Central memory CD8-positive, alpha-beta T cell (primary cell): Measurements from ENCODE around the gene AVL9.

Experiments used
- ATAC-seq: fragments of 150-1000 bp; cut with Tn5 transposase; replicated peaks from 2 replicates; pipeline ENCODE4 v1.10.0; 2022; ENCODE audit warnings: mild to moderate bottlenecking, moderate FRiP score, moderate number of reproducible peaks; ENCODE audit not compliant: poor library complexity, severe bottlenecking; ENCODE audit errors: extremely low read depth
- DNase-seq, 2 donors: peaks; one replicate each; pipeline ENCODE4 v3.0.0; 2021; ENCODE audit warnings: low spot score in 2 of 2
- H3K27ac Mint-ChIP-seq: one replicate; pipeline ENCODE4 v1.8.0; 2022; ENCODE audit warnings: low read depth, mild to moderate bottlenecking, moderate library complexity, mixed read lengths
- H3K27me3 Mint-ChIP-seq: one replicate; pipeline ENCODE4 v1.8.0; 2022; ENCODE audit warnings: mixed read lengths
- H3K36me3 Mint-ChIP-seq: one replicate; pipeline ENCODE4 v1.8.0; 2022; ENCODE audit warnings: mild to moderate bottlenecking, moderate library complexity, mixed read lengths; ENCODE audit not compliant: insufficient read depth
- H3K4me1 Mint-ChIP-seq: one replicate; pipeline ENCODE4 v1.8.0; 2022; ENCODE audit warnings: mixed read lengths
- H3K4me3 Mint-ChIP-seq: one replicate; pipeline ENCODE4 v1.8.0; 2022; ENCODE audit warnings: mild to moderate bottlenecking, moderate library complexity, mixed read lengths
- H3K9me3 Mint-ChIP-seq: one replicate; pipeline ENCODE4 v1.8.0; 2022; ENCODE audit warnings: mixed read lengths

Gene AVL9

DNA sequence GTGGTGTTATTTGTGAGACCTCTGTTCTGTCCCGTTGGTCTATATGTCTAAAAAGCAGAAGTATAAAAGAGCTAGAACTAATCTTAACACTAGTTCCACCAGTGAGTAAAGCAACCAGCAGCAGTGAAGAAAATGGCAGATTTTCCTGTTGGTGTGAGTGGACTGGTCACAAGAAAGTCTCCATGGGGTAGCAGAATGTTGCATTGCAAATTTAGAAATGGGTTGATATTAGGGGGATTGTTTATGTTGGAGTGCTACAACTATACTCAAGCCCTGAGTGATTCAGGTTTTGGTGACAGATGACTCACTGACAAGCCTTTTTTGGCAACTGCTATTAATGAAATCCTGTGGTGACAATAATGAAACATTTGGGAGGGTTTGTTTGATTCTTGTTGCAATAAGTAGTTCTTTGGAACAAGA is 5.6 kb downstream of the AVL9 start:
- Mint-ChIP-seq H3K27ac (no peak overlapping the region), H3K4me3 (peak overlapping the region; percentile 31), H3K27me3 (no peaks in the 10 kb centered on the region), H3K9me3 (no peaks in the 10 kb centered on the region), H3K36me3 (peaks cover 8% of the 10 kb centered on the region), H3K4me1 (peaks cover 48% of the 10 kb centered on the region)
- no peak for DNase-seq
- no peak for ATAC-seq

DNA sequence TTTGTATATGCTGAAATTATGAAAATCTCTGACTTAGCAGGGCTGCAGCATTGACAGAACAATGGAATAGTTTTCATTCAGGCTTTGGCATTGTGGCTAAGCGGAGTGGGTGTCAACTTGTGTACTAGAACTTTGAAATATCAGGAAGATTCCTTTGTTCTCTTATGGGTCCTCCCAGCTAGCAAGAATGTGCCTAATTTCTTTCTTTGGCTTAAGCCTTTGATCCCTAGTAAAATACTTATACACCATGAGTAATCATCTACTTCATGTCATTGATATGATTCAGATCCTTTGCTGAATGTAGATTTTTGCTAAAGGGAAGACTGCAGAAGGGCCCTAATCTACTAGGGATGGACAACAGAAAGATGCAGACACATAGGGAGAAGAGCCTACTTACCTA is 6.2 kb downstream of the AVL9 start:
- peak overlapping the region; percentile 19 for H3K27ac Mint-ChIP-seq
- H3K27me3 Mint-ChIP-seq: no peaks in the 10 kb centered on the region
- ATAC-seq (no peak), DNase-seq (no peak)
- H3K36me3 Mint-ChIP-seq: peaks cover 7% of the 10 kb centered on the region
- H3K4me3 Mint-ChIP-seq: no peak overlapping the region
- no peaks in the 10 kb centered on the region for H3K9me3 Mint-ChIP-seq
- H3K4me1 Mint-ChIP-seq: peaks cover 46% of the 10 kb centered on the region

DNA sequence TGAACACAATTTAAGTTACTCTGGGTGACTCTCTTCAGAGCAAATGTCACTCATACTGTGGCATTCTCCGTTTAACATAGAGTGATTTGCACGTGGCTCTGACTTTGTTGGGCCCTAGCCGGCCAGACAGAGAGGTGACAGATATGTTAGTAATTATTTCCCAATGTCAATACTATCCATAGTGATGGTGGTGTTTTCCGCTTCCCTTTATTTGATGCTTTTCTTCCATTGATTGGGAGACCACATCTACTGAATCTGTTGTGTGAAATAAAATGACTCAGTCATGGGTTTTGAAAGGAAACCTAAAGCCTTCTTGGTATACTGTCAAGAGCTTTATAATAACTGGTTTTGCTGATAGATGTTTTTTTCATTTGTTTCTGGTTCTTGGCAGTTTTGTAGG is 7.4 kb downstream of the AVL9 start:
- Mint-ChIP-seq H3K4me3 (peak overlapping the region; percentile 16), H3K27ac (no peak overlapping the region), H3K27me3 (no peaks in the 10 kb centered on the region), H3K4me1 (peaks cover 44% of the 10 kb centered on the region), H3K9me3 (no peaks in the 10 kb centered on the region), H3K36me3 (peaks cover 7% of the 10 kb centered on the region)
- DNase-seq: no peak
- no peak for ATAC-seq

DNA sequence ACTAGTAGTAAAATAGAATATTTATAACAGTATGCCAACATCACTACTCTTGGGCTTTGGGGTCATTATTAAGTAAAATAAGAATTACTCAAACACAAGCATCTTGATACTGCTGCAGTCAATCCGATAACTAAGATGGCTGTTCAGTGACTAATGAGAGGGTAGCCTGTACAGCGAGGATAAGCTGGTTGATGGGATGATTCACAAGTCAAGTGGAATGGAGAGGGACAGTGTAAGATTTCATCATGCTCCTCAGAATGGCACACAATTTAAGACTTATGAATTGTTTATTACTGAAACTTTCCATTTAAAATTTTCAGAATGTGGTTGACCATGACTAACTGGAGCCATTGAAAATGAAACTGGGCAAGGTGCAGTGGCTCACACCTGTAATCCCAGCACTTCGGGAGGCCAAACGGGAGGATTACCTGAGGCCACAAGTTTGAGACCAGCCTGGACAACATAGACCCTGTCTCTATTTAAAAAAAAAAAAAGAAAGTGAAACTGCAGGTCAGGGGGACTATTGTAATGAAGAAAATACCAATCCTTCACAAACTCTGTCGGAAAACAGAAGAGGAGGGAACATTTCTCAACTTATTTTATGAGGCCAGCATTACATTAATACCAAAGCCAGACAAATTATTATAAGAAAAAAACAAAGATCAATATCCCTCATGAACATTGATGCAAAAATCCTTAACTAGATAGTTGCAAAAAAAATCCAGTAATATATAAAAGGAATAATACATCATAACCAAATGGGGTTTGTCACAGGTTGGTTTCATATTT is 11.2 kb downstream of the AVL9 start:
- Mint-ChIP-seq H3K4me3 (no peak overlapping the region), H3K27ac (peak overlapping the region; percentile 19), H3K27me3 (no peaks in the 10 kb centered on the region), H3K9me3 (no peaks in the 10 kb centered on the region), H3K4me1 (peaks cover 53% of the 10 kb centered on the region), H3K36me3 (peaks cover 5% of the 10 kb centered on the region)
- ATAC-seq (no peak), DNase-seq (no peak)

DNA sequence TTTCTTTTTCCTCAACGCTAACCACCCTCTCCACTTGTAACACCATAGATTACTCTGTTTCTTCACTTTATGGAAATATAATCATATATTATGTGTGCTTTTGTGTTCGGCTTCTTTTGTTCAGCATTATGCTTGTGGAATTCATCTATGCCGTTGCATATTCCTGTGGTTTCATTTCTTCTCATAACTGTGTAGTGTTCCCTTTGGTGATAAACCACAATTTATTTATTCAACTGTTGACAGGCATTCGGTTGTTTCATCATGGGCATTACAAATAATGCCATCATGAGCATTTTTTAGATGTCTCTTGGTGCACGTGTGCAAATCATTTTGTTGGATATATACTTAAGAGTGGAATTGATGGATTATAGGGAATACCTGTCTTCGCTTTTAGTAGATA is 12.1 kb downstream of the AVL9 start:
- DNase-seq (no peak), ATAC-seq (no peak)
- Mint-ChIP-seq H3K27me3 (no peaks in the 10 kb centered on the region), H3K9me3 (no peaks in the 10 kb centered on the region), H3K27ac (no peak overlapping the region), H3K4me3 (no peak overlapping the region), H3K36me3 (peaks cover 5% of the 10 kb centered on the region), H3K4me1 (peaks cover 58% of the 10 kb centered on the region)

DNA sequence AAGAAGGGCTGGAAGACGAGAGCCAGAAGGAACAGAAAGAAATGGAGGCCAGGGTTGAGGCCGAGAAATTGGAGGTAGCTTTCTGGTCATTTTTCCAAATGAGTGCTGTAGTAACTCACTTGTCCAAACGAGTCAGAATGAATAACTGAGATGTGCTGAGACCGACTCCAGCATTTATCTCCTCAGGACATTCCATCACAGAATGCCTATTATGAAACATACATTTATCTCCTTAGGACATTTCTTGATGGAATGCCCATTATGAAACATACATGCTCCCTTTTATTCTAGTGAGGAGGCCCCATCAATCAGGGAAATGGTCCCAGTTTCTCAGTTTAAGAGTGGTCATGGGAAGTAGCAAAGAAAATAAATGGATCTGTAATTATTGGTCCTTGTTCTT is 16.5 kb downstream of the AVL9 start:
- Mint-ChIP-seq H3K4me3 (no peak overlapping the region), H3K27ac (peak overlapping the region; percentile 35), H3K4me1 (peaks cover 84% of the 10 kb centered on the region), H3K27me3 (no peaks in the 10 kb centered on the region), H3K36me3 (peaks cover 2% of the 10 kb centered on the region), H3K9me3 (no peaks in the 10 kb centered on the region)
- ATAC-seq (no peak), DNase-seq (no peak)

DNA sequence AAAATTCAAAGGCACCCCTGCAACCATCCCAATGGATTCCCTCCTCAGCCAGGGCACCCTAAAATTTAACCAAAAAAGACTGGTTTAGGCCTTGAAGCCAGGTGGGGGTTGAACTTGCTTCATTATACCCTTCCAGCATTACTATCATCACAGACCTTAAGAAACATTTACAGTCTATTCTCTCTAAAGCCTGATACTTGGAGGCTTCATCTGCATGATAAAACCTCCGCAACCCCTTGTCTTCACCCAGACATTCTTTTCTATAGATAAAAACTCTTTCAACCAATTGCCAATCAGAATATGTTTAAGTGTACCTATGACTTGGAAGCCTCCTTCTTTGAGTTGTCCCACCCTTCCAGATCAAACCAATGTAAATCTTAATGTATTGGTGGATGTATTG is 17.9 kb downstream of the AVL9 start:
- no peak overlapping the region for H3K27ac Mint-ChIP-seq
- no peaks in the 10 kb centered on the region for H3K27me3 Mint-ChIP-seq
- H3K4me1 Mint-ChIP-seq: peaks cover 76% of the 10 kb centered on the region
- no peak for ATAC-seq
- no peak overlapping the region for H3K4me3 Mint-ChIP-seq
- no peaks in the 10 kb centered on the region for H3K9me3 Mint-ChIP-seq
- H3K36me3 Mint-ChIP-seq: peaks cover 2% of the 10 kb centered on the region
- no peak for DNase-seq

DNA sequence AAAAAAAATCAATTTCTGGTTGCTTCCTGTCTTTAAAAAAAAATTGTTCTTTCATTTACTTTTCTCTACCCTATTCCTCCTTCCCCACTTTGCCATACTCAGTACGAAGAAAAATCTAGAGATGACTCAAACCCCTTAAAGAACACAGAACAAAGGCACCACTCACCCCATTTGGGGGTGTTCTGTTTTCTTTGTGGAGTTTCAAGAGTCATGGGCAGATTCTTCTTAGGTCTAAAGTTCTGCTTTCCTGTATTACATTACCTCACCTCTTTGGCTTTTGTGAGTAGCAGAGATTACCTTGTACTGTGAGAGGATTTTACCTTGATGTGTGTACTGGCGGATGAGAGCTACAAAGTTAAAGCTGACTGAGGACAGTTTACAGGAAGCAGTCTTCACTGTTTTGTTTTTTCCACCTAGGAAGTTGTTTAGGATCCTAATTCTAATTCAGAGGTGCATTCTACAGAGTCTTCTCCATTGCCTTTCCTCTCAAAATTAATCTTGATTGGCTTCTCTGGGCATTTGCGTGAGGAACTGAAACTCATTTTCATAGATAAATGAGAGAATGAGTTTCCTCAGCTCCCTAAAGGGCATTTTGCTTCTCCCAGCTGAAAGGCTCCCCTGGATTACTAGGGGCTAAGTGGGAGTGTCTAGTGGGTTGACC is 20.7 kb downstream of the AVL9 start:
- Mint-ChIP-seq H3K4me1 (peaks cover 62% of the 10 kb centered on the region), H3K27me3 (no peaks in the 10 kb centered on the region), H3K27ac (peak overlapping the region; percentile 50), H3K4me3 (no peak overlapping the region), H3K36me3 (peaks cover 1% of the 10 kb centered on the region), H3K9me3 (no peaks in the 10 kb centered on the region)
- DNase-seq: no peak
- ATAC-seq: no peak

DNA sequence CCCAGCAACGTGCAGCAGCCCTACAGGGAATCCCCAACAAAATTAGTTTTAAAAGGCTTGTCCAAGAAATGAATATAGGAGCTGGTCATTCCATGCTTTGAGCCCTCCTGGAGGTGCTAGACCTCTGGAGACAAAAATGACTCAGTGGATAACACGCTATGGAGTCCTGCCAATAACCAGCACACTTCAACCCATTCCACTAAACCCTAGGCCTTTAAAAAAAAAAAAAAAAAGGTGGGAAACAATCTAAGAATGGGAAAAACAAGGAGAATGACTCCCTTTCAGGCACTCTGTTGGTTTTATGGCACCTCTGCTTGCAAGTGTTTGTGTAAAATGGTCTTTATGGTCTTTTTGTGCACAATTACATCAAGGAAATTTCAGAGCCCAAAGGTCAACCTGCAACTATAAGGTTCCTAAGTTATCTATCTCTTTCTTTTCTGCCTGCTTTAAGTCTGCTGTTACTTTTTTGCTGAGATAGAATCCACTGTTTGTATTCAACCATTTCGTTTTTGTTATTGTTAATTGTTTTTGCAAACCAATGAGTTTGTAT is 21.3 kb downstream of the AVL9 start:
- no peaks in the 10 kb centered on the region for H3K9me3 Mint-ChIP-seq
- H3K27ac Mint-ChIP-seq: peak overlapping the region; percentile 41
- H3K27me3 Mint-ChIP-seq: no peaks in the 10 kb centered on the region
- ATAC-seq (no peak), DNase-seq (no peak)
- H3K36me3 Mint-ChIP-seq: peaks cover 1% of the 10 kb centered on the region
- H3K4me1 Mint-ChIP-seq: peaks cover 61% of the 10 kb centered on the region
- no peak overlapping the region for H3K4me3 Mint-ChIP-seq

DNA sequence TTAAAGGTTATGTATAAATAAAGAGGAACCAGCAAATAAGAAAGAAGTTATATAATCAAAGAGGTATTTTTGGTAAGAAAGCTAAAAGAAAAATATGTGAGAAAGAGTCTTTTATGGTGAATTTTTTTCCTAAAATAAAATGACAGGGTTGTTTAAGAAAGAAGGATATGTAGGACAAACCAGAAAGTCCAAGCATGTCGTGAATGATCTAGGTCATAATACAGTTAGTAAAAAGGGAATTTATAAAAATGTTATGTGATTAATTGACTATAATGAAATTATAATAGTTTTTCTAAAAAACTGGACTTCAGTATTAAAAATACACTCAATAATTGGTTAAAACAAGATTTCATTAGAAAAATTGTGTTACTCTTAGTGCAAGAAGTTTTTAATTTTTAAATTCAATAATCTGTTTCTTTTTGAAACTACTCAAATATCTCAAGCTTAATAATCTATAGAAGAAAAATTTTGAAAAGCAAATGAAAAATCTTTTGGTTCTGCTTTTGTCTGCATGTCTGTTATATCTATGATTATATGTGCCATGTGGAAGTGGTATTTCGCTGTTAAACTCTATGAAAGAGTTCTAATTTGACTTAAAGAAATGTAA is 23.3 kb downstream of the AVL9 start:
- no peak for ATAC-seq
- H3K36me3 Mint-ChIP-seq: peaks cover 1% of the 10 kb centered on the region
- peaks cover 52% of the 10 kb centered on the region for H3K4me1 Mint-ChIP-seq
- H3K27ac Mint-ChIP-seq: no peak overlapping the region
- no peaks in the 10 kb centered on the region for H3K27me3 Mint-ChIP-seq
- no peak for DNase-seq
- H3K9me3 Mint-ChIP-seq: no peaks in the 10 kb centered on the region
- no peak overlapping the region for H3K4me3 Mint-ChIP-seq

DNA sequence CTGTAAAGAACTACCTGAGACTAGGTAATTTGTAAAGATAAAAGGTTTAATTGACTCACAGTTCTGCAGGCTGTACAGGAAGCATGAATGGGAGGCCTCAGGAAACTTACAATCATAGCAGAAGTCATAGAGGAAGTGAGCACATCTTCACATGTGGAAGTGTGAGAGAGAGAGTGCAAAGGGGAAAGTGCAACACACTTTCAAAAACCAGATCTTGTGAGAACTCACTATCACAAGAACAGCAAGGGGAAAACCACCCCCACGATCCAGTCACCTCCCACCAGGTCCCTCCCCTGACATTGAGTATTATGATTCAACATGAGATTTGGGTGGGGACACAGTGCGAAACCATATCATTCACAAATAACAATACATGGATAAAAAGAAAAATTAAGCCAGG is 24.5 kb downstream of the AVL9 start:
- H3K27ac Mint-ChIP-seq: no peak overlapping the region
- H3K27me3 Mint-ChIP-seq: no peaks in the 10 kb centered on the region
- DNase-seq: no peak
- H3K36me3 Mint-ChIP-seq: peaks cover 3% of the 10 kb centered on the region
- peaks cover 41% of the 10 kb centered on the region for H3K4me1 Mint-ChIP-seq
- no peaks in the 10 kb centered on the region for H3K9me3 Mint-ChIP-seq
- no peak for ATAC-seq
- H3K4me3 Mint-ChIP-seq: no peak overlapping the region

DNA sequence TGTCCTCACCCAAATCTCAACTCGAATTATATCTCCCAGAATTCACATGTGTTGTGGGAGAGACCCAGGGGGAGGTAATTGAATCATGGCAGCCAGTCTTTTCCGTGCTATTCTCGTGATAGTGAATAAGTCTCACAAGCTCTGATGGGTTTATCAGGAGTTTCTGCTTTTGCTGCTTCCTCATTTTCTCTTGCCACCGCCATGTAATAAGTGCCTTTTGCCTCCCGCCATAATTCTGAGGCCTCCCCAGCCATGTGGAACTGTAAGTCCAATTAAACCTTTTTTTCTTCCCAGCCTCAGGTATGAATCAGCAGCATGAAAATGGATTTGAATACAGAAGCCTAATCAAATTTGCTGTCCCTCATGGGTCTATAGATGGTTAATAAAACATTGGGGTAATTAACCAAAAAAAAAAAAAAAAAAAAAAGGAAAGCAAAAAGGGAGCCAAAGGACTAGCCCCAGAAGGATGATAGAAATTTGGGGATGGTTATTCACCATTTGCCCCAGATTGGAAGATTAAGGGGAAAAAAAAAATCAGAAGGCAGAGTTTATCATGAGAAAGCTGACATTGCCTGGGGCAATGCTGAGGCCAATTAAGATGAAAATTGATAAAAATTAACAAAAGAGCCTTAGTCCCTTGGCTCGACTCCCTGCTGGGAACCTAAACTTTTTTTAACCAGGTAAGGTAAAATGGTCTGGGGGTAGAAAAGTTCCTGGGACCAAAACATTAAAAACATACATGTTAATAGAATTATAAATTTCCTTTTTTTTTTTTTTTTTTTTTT is 27.6 kb downstream of the AVL9 start:
- Mint-ChIP-seq H3K27me3 (no peaks in the 10 kb centered on the region), H3K4me1 (peaks cover 23% of the 10 kb centered on the region), H3K4me3 (no peak overlapping the region), H3K9me3 (no peaks in the 10 kb centered on the region), H3K36me3 (peaks cover 5% of the 10 kb centered on the region), H3K27ac (no peak overlapping the region)
- DNase-seq (no peak), ATAC-seq (no peak)
